NCI-H1436 (cell line): ENCODE measurements around the gene MYO1E.

Experiments
- DNase-seq: peaks from one replicate; lab custom pipeline; 2025; lab: John Stamatoyannopoulos, UW

Gene MYO1E

DNA sequence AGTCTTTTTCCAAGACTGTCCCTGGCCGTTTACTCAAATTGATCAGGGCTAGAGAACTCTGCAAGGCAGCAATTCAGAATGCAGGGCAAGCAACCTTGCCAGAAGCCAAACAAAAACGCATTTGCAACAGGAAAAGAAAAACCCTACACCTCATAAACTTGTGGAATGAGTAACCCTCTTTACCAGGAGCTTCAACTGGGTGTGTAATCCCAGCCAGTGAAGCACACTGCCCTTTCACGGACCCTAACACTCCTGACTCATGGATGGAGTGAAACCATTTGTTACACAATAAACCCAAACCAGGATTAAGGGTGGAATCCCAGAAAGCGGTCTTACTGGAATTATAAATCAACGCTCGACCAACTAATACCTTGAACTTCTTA, 180.8 kb downstream of the MYO1E start:
- DNase-seq = no peak

DNA sequence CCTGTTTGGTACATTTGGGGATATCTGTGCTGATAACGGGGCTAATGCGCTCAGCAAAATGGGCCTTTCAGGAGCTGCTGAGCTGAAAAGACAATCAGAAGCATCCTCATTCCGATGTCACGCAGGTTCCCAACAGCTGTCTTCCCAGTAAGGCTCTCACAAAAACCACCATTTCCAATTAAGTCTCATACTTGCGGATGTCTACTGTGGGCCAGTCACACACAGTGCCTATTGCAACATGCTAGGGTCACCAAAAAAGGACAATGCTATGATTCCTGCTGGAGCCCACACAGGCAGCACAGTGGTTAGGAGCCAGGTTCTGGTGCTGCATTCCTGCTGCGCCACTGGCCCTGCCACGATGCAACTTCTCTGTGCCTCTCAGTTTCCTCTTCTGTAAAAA, 182.4 kb downstream of the MYO1E start:
- no peak for DNase-seq

DNA sequence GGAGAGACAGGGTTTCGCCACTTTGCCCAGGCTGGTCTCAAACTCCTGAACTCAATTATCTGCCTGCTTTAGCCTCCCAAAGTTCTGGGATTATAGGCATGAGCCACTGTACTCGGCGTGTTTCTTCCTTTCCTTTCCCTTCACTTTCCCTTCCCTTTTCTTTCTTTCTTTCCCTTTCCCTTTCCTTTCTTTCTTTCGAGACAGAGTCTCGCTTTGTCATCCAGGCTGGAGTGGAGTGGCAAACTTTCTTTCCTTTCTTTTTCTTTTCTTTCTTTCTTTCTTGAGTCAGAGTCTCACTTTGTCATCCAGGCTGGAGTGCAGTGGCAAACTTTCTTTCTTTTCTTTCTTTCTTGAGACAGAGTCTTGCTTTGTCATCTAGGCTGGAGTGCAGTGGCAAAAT, 183.4 kb downstream of the MYO1E start:
- no peak for DNase-seq

DNA sequence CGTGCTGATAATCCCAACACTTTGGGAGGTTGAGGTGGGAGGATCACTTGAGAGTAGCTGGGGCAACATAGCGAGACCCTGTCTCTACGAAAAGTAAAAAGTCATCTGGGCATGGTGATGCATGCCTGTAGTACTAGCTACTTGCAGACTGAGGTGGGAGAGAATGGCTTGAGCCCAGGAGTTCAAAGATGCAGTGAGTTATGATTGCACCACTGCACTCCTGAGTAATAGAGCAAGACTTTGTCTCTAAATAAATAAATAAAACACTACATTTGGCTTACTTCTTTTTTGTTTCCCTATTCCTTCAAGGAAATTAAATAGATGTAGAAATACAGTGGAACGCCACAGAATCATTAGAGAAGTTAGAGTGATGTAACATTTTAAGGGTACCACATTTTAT, 186.2 kb downstream of the MYO1E start:
- no peak for DNase-seq

DNA sequence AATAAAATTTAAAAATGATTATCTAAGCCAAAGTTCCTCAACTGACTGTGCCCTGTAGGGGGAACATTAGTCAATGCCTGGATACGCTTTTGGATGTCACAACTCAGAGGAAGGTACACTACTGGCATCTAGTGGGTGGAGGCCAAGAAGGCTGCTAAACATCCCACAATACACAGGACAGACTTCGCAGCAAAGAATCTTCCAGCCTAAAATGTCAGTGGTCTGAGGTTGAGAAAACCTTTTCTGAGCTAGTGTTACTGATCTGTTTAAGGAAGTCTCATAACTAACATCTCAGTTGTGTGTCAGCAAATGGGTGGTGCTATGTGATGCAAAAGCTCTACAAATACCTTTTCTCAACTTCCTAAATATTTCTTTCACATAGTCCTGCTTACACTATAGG, 186.9 kb downstream of the MYO1E start:
- DNase-seq = no peak

DNA sequence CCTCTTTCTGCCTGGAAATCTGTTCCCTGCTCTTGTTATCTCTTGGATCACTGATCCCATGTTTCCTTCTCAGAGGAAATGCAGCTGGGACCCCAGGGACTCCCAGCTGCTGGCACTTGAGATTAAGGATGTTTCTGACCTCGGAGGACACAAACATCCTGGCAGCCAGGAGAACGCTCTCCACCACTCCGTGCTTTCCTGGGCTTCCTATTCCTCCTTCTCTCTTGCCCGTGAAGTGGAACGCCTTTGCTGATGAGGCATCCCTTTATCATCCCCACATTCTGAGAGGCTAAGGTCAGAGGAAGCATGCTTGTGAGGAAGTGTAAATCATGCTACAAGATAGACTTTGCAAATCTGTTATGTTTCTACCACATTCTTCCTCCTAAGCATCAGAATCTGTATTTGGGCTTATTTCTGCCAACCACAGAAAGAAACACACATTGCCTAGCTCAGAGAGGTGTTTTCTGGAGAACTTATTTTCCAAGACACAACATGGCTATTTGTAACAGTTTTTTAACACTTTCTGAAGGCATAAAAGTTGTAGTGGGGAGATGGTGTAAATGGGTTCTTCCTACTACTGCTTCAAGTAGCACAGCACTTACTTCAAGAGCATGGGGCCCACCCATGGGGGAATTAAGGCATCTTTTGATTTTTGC, 191.6 kb downstream of the MYO1E start:
- no peak for DNase-seq

DNA sequence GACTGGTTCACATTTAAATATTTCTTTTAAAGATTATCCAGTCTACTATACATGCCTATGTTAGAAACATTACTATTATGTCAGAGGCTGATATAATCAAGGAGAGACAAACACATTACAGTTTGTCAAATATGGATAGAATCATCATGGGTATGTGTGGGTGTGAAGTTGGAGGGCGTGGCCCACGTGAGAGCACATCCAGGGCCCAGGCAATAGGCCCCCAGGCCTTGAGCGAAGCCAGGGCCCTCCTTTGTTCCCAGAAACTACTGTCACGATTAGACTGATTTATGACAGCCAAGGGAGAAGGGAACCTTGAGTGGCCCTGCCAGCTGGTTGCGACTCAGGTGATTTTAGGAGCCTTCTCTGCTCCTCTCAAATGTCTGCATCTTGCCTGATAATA, 193.0 kb downstream of the MYO1E start:
- DNase-seq = peak; percentile 48

DNA sequence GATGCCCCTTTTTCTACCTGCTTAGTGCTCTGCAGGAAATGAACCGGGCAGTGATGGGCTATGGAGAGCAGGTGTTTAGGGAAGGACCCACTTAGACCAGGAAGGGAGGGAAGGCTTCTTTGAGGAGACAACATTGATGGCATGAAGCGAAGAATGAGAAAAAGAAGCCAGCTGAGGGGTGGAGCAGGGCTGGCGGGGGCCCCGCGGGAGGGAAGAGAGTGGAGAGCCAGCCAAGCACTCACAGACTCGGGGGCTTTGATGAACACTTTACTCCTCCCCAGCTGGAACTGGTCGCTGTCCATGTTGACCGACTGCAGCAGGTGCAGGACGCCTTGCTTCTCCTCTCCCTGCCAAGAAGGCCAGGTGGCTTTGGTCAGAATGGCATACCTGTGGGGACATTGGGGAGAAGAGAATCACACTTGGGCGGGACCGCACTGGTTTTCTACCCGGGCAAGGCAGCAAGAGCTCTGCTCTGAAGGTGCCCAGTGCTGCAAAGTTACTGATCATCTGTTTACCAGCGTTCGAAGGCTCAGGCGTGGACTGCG, 194.4 kb downstream of the MYO1E start:
- no peak for DNase-seq

DNA sequence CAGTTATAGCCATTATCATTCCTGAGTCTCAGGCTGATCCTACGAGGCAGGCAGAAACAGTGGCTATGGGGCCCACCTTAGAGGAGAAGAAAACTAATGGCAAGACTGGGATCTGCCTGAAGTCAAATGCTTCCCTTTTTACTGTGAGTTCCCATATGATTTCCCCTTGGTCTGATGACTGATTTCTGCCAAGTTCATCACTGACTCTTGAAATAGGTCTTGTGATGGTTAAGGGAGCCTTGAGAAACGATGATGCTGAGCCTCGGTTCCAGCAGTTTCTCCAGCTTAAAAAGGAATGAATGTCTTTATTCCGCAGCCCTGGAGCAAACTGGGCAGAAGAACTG, 195.4 kb downstream of the MYO1E start:
- no peak for DNase-seq

DNA sequence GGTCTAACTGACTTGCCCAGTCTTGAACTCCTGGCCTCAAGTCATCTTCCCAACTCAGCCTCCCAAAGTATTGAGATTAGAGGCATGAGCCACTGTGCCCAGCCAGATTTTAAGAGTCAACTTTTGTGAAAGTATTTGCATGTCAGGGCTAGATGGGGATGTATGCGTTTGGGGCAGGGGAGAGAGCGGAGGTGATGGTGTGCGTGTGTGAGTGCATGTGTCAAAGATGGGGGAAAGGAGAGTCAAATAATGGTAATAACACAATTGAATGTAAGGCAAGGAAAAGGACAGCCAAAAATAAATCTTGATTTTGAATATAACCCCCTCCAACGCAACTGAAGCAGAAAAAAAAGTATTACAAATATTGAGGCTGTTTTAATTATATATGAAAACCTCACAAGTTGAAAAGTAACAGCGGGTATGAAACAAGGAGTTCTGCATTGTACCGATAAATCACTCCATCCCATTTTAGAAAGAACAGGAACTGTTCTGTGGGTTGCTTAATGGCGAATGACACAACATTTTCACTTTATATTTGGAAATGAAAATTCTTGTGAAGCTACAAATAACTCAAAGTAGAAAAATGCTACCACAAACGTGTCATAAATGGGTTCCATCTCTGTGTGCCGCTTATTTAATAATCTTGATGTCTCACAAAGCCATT, 195.9 kb downstream of the MYO1E start:
- DNase-seq = no peak

DNA sequence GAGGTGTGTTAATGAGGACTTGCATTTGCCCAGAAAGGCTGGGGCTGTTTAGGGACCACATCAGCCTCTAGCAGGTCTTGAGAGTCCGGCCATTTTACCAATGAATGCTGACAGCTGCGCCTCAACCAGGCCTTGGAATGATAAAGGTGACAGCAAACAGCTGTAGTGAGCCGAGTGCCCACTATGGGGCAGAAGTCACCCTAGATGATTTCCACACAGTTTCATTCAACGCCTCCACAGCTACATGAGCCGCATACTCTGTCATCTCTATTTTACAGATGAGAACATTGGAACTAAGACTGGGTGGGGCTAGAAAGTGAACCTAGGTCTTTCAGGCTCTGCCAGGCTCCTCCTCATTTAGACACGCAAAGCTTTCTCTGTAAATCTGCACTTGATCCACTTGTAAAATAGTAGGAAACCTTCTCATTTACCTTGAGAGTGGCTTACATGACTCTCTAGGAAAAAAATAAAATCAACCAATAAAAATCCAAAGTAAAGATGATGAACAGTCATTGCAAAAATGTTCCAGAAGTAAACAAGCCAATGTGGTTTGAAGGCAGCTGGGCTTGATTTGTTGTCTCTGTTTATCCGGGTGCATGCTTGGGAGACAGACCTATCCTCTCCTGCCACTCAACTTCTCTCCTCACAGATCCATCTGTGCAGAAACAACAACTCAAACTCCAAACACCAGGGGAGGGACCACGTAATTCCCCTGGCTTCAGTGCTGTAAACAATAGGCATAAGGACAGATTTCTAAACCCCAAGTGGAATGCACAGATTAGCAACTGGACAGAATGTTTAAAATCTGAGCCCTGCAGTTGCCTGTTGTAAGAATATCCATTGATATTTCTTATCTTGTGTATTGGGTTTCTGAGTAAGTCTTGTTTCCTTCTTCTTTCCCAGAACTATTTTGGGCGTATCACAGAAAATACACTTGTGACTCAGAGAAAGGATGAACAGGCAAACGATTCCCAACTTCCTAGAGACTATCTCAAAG, 197.5 kb downstream of the MYO1E start:
- DNase-seq = peak; percentile 51

DNA sequence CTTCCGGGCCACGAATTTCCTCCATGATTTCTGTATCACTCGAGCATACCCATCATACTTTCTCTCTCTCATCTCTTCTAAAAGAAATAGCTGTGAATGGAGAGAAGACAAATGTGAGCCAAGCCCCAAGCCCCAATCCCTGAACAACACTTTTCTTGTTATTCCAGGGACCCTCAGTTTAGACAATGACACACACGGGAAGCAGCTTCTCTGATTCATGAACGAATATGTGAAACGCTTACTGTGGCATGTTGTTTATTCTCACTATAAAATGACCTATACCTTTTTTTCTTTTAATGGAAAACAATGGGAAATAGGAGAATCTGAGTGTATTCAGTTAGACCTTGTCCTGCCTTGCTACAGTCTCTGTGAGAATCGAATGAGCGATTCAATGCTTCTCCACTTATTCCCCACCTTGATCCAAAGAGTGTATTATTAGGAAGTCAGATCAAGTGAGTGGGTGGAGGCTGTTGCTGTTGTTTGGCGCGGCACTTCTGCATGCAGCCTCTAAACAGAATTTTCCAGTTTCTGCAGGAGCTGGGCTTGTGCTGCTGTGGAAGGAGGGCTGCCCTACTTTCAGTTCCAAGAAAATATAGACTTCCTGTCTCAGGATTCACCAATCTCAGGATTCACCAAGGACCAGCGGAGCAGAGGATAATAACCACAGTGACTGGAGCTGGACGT, 198.4 kb downstream of the MYO1E start:
- no peak for DNase-seq

DNA sequence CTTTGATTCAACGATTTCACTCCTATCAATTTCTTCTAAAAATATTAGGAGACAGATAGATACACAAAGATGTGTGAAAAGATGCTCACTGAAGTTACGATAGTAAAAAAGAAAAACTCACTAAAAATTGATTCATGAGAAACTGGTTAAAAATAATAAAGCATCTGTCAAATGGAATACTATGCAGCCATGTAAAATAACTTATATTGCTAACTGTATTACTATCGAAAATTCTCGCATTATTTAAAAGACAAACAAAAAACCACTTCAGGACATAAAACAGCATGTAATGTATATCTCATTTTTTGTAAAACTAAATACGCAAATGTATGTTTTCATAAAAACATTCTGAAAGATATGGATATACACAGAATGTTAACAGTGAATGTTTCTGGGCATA, 199.5 kb downstream of the MYO1E start:
- DNase-seq = no peak

DNA sequence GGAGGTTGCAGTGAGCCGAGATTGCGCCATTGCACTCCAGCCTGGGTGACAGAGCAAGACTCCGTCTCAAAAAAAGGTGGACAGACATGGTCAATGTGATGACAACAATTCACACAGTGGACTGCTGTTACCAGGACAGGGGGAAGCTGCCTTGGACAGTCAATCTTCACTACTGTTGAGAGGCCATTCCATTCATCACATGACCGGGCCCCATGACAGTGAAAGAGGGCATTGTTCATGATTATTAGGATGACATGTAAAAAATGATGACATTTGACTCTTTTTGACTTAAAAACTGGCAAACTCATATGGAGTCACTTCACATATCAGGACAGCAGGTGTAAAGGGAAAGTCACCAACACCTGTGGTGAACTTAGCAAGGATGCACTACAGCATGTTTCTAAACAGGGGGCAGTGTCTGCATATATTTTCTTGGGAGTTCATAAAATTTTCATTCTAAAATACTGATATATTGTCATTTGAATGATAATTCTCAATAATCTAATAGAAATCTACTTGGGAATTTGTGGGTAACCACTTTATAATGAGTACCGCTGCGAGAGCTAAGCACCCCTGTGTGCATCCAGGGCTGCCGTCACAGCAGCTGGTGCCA, 200.3 kb downstream of the MYO1E start:
- no peak for DNase-seq

DNA sequence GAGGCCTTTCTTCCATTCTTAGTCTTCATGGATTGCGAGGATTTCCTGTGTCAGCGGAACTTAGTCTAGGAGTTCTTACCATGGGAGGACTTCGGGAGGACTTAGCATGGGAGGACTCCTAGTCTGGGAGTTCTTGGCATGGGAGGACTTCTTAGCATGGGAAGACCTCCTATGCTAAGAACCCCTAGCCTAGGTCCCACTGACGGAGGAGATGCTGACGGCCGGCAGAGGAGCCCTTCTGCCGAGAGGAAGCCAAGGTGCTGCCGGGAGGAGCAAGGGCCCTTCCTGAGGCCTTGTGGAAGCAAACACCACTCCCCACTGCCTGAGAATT, 201.6 kb downstream of the MYO1E start:
- DNase-seq = no peak

DNA sequence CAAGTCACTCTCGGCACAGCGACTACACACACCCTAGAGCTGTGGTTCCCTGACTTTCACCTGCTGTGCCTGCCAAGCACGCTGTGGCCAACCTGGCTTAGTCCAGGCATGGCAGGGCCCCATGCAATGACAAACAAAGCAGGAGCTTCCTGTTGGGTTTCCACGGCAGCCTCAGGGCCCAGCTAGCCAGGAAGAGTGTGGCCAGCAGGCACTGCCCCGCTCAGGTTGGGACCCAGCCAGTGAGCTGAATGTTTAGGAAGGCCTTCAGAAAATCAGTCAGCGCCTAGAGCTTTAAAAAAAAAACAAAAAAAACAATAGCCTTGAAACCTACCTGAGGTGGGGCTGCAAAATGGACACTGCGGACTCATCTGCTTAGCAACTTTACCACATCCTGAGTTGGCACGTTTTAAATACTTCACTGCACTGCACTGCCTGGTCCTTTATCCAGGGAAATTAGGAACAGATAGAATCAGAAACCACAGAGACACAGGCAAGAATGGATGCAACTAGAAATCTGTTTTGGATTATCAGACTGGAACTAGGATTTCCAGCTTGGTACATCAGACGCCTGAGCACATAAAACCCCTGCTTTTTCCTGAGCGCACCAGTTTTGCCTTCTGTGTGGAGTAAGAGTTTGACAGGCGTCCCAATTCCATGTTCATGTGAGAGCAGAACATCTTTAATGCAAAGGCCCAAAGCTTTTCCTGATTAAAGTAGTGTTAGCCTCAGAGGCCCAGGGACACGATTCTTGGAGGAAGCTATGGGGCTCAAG, 202.2 kb downstream of the MYO1E start:
- DNase-seq = no peak

DNA sequence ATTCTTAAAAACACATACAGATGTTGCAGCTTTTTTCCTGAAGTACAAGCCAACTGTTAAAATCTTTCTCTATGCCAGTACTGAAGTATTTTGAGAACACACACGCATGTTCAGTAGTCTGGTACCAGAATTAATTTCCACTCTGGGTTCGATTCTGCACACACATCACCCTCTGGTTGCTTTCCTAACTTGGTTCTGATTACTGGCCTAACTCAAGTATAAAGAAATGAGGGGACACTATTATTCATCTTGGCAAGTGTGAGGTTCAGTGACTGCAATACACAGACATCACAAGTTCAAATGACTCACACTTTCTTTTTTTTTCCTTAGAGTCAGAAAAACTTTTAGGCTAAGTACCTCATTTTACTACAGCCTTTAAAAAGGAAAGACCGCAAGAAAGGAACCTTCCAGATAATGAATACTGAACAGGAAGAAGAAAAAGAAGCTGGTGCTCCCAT, 203.4 kb downstream of the MYO1E start:
- no peak for DNase-seq

DNA sequence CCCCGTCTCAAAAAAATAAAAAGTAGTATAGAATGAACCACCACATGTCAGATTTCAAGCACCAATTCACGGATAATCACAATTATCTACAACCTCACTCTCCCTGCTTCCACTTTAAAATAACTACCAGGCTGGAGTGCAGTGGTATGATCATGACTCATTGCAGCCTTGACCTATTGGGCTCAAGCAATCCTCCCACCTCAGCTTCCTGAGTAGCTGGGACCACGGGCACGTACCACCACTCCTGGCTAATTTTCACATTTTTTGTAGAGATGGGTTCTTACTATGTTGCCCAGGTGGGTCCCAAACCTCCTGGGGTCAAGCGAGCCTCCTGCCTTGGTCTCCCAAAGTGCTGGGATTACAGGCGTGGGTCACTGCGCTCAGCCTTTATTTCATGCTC, 204.1 kb downstream of the MYO1E start:
- no peak for DNase-seq

DNA sequence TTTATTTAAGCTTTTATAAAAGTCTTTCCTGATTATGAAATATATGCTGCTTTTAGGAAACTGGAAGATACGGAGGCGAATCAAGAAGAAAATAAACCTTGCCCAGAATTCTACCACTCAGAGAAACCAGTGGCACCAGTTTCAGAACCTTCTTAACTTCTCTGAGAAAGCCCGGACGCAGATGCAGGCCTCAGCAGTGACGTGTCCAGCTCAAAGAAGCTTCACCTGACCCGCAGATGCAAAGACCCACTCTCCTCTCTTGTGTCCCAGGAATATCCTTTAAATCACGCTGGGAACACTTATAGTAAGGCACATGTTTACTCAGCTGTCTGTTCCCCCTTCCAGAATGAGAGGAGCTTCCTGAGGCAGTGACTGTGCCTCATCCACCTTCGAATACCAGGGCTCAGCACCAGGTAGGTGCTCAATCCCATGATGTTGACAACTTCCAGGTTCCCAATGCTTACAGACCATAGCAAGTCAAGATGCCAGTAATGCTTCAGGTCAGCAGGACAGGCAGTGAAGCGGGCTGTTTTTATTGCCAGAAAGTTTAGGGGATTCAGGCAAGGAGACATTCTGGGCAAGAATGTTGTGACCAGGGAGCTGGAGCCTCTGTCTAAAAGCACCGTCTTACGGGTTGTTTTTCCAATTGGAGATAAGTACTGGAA, 205.9 kb downstream of the MYO1E start:
- DNase-seq = no peak

DNA sequence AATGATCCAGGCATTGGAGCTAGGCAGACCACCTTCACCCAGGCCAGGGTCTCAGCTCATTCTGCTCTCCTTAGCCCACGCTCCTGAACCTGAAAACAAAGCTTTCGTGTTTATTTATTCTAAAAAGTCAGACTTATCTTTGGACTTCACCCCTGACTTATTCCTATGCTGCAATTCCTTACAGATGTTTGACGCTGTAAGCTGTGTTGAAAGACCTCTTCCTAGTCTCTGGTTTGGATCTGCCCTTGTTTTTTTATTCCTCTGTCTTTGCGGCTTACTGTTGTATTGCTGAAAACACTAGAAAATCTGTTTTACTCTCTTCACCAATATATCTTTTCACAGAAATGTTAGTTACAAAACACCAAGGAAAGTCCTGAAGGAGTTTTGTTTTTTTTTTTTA, 206.5 kb downstream of the MYO1E start:
- no peak for DNase-seq
